CD14-positive monocyte (primary cell): Measurements from ENCODE around the gene COL27A1. TPM values are rescaled to one million over a fixed set of nuclear protein-coding genes. Genes with fewer than 3 reads are reported as not detected.

ENCODE experiments used
- DNase-seq, 3 donors: peaks; one replicate each; pipeline ENCODE4 v3.0.0-alpha.2; 2011 to 2022
- H2AFZ ChIP-seq: 2 replicates; pipeline ENCODE4 v1.6.0; 2012; ENCODE audit warnings: mild to moderate bottlenecking, low read depth, low read length, inconsistent platforms; ENCODE audit not compliant: insufficient read depth, poor library complexity, severe bottlenecking
- H3K27ac ChIP-seq, 2 donors: 1 replicate in 1 of 2; 2 replicates in 1 of 2; pipeline ENCODE4 v1.5.1; 2012 to 2013; ENCODE audit warnings: low read length in 2 of 2, control low read depth in 1 of 2, inconsistent platforms in 1 of 2, low read depth in 1 of 2, mild to moderate bottlenecking in 1 of 2
- H3K27me3 ChIP-seq, 2 donors: one replicate each; pipeline versions ENCODE4 v1.6.0 to v1.6.1; 2011 to 2013; ENCODE audit warnings: low read length in 2 of 2; ENCODE audit not compliant: control insufficient read depth in 2 of 2, insufficient read depth in 2 of 2
- H3K36me3 ChIP-seq, 2 donors: replicated peaks in 1 of 2; 1 replicate in 1 of 2; 2 replicates in 1 of 2; pipeline versions ENCODE4 v1.5.1 to v1.6.1; 2012 to 2013; ENCODE audit warnings: low read length in 2 of 2, control low read depth in 1 of 2, inconsistent platforms in 1 of 2, mild to moderate bottlenecking in 1 of 2; ENCODE audit not compliant: insufficient read depth in 2 of 2, control insufficient read depth in 1 of 2
- H3K4me1 ChIP-seq, 2 donors: 1 replicate in 1 of 2; 2 replicates in 1 of 2; pipeline versions ENCODE4 v1.5.1 to v1.6.1; 2012 to 2013; ENCODE audit warnings: low read length in 2 of 2, control low read depth in 1 of 2, inconsistent platforms in 1 of 2, mild to moderate bottlenecking in 1 of 2, moderate library complexity in 1 of 2; ENCODE audit not compliant: insufficient read depth in 2 of 2, control insufficient read depth in 1 of 2
- H3K4me2 ChIP-seq: replicated peaks from 2 replicates; pipeline ENCODE3; 2012; ENCODE audit warnings: low read length, moderate library complexity, mild to moderate bottlenecking; ENCODE audit not compliant: poor library complexity, severe bottlenecking; ENCODE audit errors: extremely low read depth
- H3K4me3 ChIP-seq, 3 experiments: fragments of 200-600 bp in 1 of 3; sonication (generic) in 1 of 3; replicated peaks in 1 of 3; 1 replicate in 2 of 3; 2 replicates in 1 of 3; pipeline ENCODE4 v1.5.1; 2011 to 2013; ENCODE audit warnings: low read length in 3 of 3, mild to moderate bottlenecking in 3 of 3, control low read depth in 2 of 3, low read depth in 2 of 3, inconsistent platforms in 1 of 3, moderate library complexity in 1 of 3
- H3K79me2 ChIP-seq: 2 replicates; pipeline ENCODE4 v1.6.0; 2012; ENCODE audit warnings: mild to moderate bottlenecking, control low read depth, inconsistent platforms, low read length, moderate library complexity; ENCODE audit not compliant: insufficient read depth
- H3K9ac ChIP-seq: 2 replicates; pipeline ENCODE4 v1.6.0; 2017; ENCODE audit warnings: low read length, mild to moderate bottlenecking; ENCODE audit not compliant: insufficient read depth, poor library complexity, severe bottlenecking
- H3K9me3 ChIP-seq, 2 donors: replicated peaks in 1 of 2; 1 replicate in 1 of 2; 2 replicates in 1 of 2; pipeline versions ENCODE4 v1.5.1 to v1.6.1; 2012 to 2013; ENCODE audit warnings: low read length in 2 of 2, control low read depth in 1 of 2; ENCODE audit not compliant: control insufficient read depth in 1 of 2, insufficient read depth in 1 of 2
- H4K20me1 ChIP-seq: 2 replicates; pipeline ENCODE4 v1.6.0; 2012; ENCODE audit warnings: mild to moderate bottlenecking, low read length, control low read depth, moderate library complexity; ENCODE audit not compliant: insufficient read depth
- H3K27ac Mint-ChIP-seq, 7 donors: one replicate each; pipeline ENCODE4 v1.8.0; 2020; ENCODE audit warnings: mild to moderate bottlenecking in 7 of 7, mixed read lengths in 7 of 7, moderate library complexity in 6 of 7, inconsistent platforms in 2 of 7
- H3K27me3 Mint-ChIP-seq, 3 donors: one replicate each; pipeline ENCODE4 v1.8.0; 2021 to 2022; ENCODE audit warnings: low read depth in 3 of 3, mild to moderate bottlenecking in 3 of 3, mixed read lengths in 3 of 3, moderate library complexity in 3 of 3, inconsistent platforms in 1 of 3
- H3K36me3 Mint-ChIP-seq, 2 donors: one replicate each; pipeline ENCODE4 v1.8.0; 2020; ENCODE audit warnings: mixed read lengths in 2 of 2, inconsistent platforms in 1 of 2, mild to moderate bottlenecking in 1 of 2
- H3K4me1 Mint-ChIP-seq: one replicate; pipeline ENCODE4 v1.8.0; 2020; ENCODE audit warnings: mild to moderate bottlenecking, mixed read lengths
- H3K4me3 Mint-ChIP-seq, 2 donors: one replicate each; pipeline ENCODE4 v1.8.0; 2020; ENCODE audit warnings: mild to moderate bottlenecking in 2 of 2, mixed read lengths in 2 of 2, moderate library complexity in 1 of 2
- H3K9me3 Mint-ChIP-seq, 7 donors: one replicate each; pipeline ENCODE4 v1.8.0; 2020 to 2022; ENCODE audit warnings: mixed read lengths in 7 of 7, mild to moderate bottlenecking in 6 of 7, moderate library complexity in 6 of 7, inconsistent platforms in 2 of 7
- CTCF ChIP-seq: fragments of 200-600 bp; IDR thresholded peaks from one replicate; pipeline ENCODE4 v1.8.0; 2022; ENCODE audit warnings: antibody characterized with exemption, mild to moderate bottlenecking
- WGBS: methylation state at CpG from one replicate; pipeline ENCODE4 v1.1.5; 2013; ENCODE audit warnings: missing lambda C conversion rate; ENCODE audit not compliant: insufficient coverage; 5-methylcytosine and 5-hydroxymethylcytosine counted together
- intact Hi-C, 2 donors: fragments of 100-400 bp; cut with micrococcal nuclease; formaldehyde crosslinking; loops; one replicate each; pipeline versions ENCODE4 v1.15.0 to v1.15.1; 2023
- polyA plus RNA-seq, 3 donors: library from polyadenylated mRNA; depleted of rRNA in 1 of 3; unstranded in 2 of 3; stranded (reverse) in 1 of 3; fragments of 300-500 nt in 2 of 3; fragments of >200 nt in 1 of 3; fragmentation: Illumina TruSeq in 2 of 3; gene quantifications; 1 replicate in 2 of 3; 2 replicates in 1 of 3; pipeline ENCODE4 v1.2.3, GENCODE V29; 2012 to 2021

COL27A1 gene
- polyA plus RNA-seq, 3 donors: 0.03 TPM; not detected in 2

DNA sequence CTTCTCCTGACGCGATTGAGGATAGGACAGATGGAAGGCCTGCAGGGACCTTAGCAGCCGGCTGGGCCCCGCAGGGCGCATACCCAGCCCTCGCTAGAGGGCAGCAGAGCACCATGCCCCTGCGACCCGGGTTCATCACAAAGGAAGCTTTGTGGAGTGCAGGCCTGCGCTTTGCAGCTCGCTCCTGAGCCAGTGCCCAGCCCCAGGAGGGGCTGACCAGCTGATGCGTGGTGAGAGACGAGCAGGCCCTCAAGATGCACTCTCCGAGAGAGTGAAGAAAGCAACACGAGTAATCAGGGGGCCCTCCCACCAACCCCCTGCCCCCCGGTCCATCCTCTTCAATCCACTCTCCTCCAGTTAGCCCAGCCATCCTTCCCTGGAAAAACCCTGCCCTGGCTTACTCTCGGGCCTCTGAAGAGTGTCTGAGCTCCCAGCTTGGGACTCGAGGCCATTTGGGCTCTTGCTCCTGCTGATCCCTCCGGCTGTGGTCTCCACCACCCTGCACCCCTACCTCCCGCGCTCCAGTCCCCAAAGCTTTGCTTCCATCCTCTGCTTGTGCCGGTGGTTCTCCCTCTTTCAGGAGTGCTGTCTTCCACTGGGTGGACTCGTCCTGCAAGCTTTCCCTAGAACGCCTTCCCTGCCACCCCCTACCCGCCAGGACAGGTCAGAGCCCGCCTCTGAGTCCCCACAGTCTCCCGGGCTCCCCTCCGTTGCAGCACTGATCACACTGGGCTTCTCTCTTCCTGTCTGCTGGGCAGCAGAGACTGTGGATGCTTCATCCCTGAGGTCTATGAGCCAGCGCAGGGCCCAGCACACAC, 47.1 kb upstream of the COL27A1 start:
- 47% methylated on average over 25 of the region's 28 CpGs for WGBS
- H3K4me3 ChIP-seq: no peak overlapping the region
- H3K9me3 ChIP-seq: no peaks in the 10 kb centered on the region
- Mint-ChIP-seq H3K27ac (peak overlapping the region in 1 of 7 donors; percentile 31), H3K4me3 (no peak overlapping the region), H3K27me3 (peaks cover 9 to 30% (median 10%) of the 10 kb centered on the region in 3 donors), H3K9me3 (peaks cover 0 to 1% (median 0%) of the 10 kb centered on the region in 7 donors), H3K4me1 (no peaks in the 10 kb centered on the region), H3K36me3 (no peaks in the 10 kb centered on the region)
- intact Hi-C loops: loop anchor here in 1 of 2 donors (5.0 kb wide), 1 partner anchor 184 kb away; no protein-coding TSS in a partner anchor
- DNase-seq: peak; percentile 6 to 25 (median 13)
- no peaks in the 10 kb centered on the region for H3K36me3 ChIP-seq
- no peak overlapping the region for H3K4me2 ChIP-seq
- H3K27ac ChIP-seq: no peak overlapping the region
- TF ChIP-seq CTCF: peak; percentile 79
- H3K27me3 ChIP-seq: peaks cover 0 to 8% of the 10 kb centered on the region in 2 donors
- no peak overlapping the region for H3K9ac ChIP-seq
- H3K4me1 ChIP-seq: no peaks in the 10 kb centered on the region
- no peaks in the 10 kb centered on the region for H3K79me2 ChIP-seq
- H2AFZ ChIP-seq: no peak overlapping the region
- H4K20me1 ChIP-seq: no peaks in the 10 kb centered on the region

DNA sequence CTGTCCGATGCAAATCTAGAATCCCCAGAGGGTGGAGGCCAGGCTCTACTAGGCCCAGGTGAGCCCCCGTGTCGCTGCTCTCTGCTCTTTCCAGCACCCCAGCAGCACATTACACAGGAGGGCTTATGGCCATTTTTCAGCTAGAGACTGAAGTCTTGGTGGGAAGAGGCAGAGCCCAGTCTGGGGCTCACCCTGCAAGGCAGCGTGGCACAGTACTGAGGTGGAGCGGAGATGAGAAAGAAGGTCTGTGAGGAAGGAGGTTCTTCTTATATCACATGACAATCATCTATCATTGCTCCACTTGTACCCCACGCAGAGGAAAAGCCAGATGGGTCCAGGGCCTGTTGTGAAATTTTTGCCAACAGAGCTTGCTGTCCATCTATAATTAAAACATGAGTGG, 46.2 kb upstream of the COL27A1 start:
- no peaks in the 10 kb centered on the region for H4K20me1 ChIP-seq
- H3K9me3 ChIP-seq: no peaks in the 10 kb centered on the region
- no peaks in the 10 kb centered on the region for H3K36me3 ChIP-seq
- Mint-ChIP-seq H3K27me3 (peaks cover 8 to 22% (median 11%) of the 10 kb centered on the region in 3 donors), H3K27ac (no peak overlapping the region), H3K4me1 (no peaks in the 10 kb centered on the region), H3K36me3 (no peaks in the 10 kb centered on the region), H3K4me3 (no peak overlapping the region), H3K9me3 (peaks cover 0 to 1% (median 0%) of the 10 kb centered on the region in 7 donors)
- no peak overlapping the region for H3K9ac ChIP-seq
- H2AFZ ChIP-seq: no peak overlapping the region
- no peak overlapping the region for H3K4me3 ChIP-seq
- H3K4me1 ChIP-seq: no peaks in the 10 kb centered on the region
- DNase-seq: no peak
- H3K79me2 ChIP-seq: no peaks in the 10 kb centered on the region
- H3K27ac ChIP-seq: no peak overlapping the region
- no peak for TF ChIP-seq CTCF
- WGBS: 91% methylated on average over 1 of the region's 6 CpGs
- intact Hi-C loops: loop anchor here in 1 of 2 donors (5.0 kb wide), 1 partner anchor 183 kb away; no protein-coding TSS in a partner anchor
- H3K4me2 ChIP-seq: no peak overlapping the region
- H3K27me3 ChIP-seq: peaks cover 0 to 7% of the 10 kb centered on the region in 2 donors
